HG03354 (cell line): ENCODE measurements around the gene ITPR1.

Experiments
- ATAC-seq: cut with Tn5 transposase; IDR thresholded peaks from one replicate; pipeline ENCODE4 v1.9.1; 2021; ENCODE audit warnings: mild to moderate bottlenecking; ENCODE audit not compliant: unreplicated experiment, poor library complexity, severe bottlenecking

The ITPR1 gene

DNA sequence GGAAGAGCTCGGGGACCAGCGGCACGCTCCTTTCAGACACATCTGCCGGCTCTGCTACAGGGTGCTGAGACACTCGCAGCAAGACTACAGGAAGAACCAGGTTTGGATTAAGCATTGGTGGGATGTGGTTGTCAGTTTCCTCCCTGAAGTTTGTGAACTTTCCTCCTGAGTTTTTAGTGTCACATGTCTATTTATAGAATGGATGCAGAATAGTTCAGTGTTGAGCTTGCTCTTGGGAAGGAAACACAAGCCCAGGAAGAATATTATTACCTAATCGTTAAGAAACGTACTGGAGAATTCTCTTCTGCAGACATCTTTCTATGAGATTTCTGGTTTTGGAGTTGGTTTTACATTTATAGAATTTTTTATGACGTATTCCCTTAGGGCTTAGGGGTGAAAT, 172.0 kb downstream of the ITPR1 start:
- ATAC-seq, result no peak

DNA sequence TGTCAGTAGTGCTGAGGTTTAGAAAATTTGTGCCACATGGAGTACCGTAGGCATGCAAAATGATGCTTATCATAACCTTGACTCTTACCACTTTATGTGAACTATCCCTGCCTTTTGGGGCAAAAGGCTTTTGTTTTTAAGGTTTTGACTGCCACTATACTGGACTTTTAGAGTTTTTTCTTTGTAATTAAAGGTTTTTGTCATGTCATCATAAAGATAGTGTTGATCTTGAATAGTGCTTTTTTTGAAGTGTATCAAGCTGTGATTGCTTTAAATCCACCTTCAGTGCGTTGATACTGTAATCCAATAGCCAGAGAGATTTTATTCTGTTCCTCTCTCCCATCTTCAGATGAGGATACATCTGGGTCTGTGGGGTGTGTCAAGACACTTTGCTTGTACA, 172.9 kb downstream of the ITPR1 start:
- ATAC-seq, result no peak

DNA sequence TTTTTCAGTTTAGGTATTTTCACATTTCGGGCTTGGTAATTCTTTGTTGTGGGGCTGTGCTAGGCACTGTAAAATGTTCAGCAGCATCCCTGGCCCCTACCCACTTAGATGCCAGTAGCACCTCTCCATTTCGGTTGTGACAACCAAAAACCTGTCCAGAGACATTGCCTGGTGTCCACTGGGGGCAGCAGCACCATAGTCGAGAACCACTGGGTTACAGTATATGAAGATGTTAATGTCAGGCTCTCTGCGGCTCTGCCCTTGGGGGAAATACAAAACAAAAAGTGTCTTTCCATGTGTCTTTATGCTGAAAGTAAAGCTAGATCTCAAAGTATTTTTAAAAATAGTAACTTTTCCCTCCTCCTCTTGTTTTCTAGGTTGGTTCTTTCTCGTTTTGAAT, 177.2 kb downstream of the ITPR1 start:
- peak; percentile 55 for ATAC-seq

DNA sequence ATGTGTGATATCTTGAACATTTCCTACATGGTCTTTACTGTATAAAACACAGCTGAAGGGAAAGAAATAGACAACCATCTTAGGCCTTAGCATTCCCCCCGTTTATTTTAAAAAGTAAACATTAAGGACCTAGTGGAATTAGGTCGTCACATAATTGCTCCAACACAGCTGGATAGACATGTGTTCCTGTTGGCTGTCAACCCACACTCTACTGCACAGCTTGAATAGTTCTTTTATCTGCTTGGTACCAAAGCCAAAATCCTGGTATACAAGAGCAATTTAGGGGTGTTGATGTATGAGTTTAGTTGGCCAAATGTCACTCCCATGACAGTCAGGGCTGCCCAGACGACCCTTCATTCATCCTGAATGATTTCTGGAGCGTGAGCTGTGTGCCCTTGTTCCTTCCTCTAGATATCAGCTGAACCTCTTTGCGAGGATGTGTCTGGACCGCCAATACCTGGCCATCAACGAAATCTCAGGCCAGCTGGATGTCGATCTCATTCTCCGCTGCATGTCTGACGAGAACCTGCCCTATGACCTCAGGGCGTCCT, 179.7 kb downstream of the ITPR1 start:
- ATAC-seq, result no peak

DNA sequence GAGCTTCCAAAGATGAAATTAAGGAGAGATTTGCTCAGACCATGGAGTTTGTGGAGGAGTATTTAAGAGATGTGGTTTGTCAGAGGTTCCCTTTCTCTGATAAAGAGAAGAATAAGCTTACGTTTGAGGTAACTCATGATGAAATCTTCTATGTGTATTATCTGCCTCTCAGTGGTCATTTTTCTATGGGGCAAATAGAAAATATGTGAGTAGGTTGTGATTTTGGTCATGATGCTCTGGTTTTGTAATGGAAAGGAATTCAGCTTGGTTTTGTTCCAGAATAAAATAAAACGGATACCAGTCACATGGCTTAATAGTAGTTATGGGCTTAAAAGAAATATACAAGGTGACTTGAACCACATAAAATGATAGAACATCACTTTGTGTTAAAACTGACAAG, 181.1 kb downstream of the ITPR1 start:
- ATAC-seq, result no peak

DNA sequence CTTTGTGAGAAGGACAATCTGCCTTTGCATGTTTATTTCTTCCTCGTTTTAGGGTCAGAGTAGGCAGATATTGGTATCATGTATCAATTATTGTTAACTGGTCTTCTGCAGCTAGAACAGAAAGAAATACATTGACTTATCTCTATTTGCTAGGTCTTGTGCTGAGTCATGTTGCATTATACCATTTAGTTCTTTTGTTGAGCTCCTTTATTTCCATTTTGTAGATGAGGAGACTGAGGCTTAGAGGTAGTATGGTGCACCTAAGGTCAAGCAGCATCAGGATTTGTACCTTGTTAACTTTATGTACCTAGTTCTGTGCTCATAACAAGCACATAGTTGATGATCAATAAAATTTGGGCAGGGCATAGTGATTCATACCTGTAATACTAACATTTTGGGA, 182.6 kb downstream of the ITPR1 start:
- ATAC-seq, result no peak

DNA sequence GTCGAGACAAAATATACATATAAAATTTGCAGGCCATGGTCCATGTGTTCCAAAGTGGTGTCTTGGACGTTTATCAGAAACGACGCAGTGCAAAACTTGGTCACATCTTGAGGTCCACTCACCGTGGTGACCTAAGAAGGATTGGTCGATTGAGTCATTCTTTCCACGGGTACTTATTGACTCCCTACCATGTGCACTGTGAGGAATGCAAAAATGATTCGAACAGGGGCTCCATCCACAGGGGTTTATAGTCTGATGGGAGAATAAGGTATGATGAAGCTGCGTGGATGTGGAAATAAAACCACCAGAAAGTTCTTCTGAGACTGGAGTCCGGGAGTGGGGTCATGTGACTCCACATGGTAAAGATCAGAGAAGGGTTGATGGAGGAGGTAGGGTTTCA, 185.2 kb downstream of the ITPR1 start:
- ATAC-seq, result no peak

DNA sequence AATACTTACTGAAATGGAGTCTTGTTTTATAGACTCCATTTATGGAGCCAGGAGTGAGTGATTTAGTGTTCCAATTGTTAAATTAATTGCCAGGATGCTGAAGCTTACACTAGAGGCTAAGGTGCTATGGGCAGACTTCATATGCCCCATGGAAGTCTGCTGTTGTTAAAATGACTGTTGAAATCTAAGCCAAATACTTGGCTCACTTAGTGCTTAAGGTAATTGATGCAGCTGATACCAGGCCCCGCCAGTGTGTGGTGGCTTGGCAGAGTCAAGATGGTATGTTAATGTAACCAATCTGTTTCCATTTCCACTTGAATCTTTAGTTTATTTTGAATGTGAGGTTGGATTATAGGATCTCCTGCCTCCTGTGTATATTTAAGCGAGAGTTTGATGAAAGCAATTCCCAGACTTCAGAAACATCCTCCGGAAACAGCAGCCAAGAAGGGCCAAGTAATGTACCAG, 187.1 kb downstream of the ITPR1 start:
- no peak for ATAC-seq

DNA sequence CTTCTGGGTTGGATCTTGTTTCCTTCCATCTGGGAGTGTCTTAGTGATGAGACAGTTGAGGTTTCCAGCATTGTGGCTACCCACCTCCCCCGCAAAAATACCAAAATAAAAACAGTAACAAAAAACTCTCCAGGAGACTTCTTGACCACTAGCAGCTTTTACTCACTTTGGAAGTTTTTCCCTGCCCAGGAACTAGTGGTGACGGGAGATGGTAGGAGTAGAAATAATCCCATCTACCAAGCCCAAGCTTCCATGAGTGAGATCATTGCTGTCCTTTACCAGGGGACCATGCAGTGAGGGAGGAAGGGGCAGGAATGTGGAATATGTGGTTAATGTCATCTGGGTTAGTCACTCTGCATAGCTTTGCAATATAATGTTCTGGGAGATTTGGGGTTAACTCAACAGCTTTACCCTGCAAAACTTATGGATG, 187.7 kb downstream of the ITPR1 start:
- ATAC-seq, result no peak

DNA sequence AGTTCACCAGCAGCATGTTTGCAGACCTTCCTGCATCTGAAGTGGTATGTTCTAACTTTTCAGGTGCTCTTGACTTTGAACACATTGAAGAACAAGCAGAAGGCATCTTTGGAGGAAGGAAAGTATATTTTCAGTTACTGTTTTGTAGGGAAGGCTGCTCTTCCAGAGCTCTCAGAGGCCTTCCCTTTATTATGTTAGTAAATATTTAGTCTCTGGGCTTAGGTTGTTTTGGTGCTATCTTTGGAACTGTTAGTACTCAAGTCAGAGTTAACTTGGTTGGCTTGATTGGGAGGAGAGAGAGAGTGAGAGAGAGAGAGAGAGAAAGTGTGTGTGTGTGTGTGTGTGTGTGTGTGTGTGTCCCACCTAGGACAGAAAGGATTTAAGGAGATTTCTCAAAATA, 188.2 kb downstream of the ITPR1 start:
- ATAC-seq, result no peak

DNA sequence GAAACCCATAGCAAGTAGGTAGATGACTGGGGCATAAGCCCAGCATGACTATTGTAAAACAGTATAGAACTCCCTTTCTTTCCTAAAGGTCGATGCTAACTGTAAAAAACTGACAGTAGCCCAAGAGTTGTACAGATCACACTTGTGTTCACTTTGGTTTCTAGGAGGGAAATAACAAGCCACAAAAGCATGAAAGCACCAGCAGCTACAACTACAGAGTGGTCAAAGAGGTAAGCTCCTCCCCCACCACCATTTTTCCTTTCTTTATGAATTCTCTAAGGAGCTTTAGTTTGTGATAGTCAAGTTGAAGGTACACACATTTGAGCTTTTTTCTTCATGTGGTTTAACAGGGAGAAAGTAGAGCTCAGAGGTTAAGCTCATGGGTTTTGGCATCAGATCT, 191.0 kb downstream of the ITPR1 start:
- ATAC-seq, result no peak

DNA sequence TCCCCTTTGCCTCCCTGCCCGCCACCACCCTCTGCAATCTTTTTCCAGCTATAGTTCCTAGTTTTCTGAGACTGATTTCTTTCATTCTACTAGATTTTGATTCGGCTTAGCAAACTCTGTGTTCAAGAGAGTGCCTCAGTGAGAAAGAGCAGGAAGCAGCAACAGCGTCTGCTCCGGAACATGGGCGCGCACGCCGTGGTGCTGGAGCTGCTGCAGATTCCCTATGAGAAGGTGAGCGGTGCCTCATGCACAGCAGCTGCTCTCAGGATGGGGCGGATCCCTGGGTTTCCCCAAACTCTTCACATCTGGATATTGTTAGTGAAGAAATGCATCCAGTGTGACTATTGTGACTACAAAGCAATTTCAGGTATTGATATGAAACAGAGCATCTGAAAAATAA, 191.8 kb downstream of the ITPR1 start:
- no peak for ATAC-seq

DNA sequence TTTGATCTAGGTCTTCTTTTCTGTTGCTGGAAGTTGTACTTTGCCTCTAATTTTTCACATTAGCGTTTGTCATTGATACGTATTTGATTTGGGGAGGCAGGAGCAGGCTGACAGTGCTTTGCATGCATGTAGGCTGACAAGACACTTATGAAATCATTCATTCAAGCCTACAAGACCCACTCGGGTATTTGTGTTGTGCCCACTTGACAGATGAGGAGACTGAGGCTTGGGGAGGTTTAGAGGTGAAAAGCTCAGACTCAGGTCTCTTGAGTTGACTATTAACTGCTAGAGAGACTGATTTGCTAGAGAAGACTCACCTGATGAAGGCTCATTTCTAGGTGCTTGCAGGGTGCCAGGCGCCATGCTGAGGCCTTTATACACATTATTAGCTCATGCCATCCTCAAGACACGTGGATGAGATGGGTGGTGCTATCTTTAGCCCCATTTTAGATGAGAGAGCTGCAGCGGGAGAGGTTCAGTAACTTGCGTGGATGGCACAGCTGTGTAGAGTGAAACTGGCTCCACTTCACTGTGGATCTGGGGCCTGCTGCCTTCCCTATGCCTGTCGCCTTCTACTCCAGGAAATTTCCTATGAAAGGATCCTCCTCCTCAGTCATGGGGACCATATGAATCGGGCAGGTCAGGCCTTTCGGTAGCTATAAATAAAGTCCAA, 192.7 kb downstream of the ITPR1 start:
- ATAC-seq, result no peak

DNA sequence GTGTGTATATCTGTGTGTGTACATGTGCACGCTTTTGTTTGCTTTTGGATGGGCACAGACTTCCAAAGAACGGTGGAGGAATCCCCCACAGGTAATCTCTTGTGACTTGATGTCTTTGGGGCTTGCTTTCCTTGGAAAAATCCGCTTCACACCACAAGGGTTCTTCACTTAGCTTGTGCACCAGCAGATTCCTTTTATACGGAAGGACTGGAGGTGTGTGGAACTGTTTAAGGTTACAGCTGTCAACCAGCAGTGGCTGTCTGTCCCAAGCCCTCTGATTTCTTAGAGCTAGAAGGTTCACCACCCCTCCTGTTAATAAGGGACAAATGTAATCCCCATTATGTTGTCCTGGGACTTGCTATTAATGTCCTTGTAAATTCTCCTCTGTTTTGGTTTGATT, 193.5 kb downstream of the ITPR1 start:
- ATAC-seq, result no peak

DNA sequence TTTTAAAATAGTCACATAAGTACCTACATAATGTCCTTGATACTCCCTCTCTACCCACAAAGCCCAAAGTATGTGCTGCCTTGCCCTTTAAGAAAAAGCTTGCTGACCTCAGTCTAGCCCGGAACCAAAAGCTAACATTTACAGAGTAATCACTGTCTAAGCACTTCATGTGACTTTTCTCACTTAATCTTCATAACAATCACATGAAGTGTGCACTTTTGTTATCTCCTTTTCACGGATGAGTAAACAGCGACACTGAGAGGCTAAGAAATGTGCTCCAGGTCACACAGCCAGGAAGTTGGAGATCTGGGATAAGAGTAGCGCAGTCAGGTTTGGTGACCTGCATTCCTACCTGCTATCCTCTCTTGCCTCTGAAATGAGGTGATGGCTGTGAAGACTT, 194.0 kb downstream of the ITPR1 start:
- ATAC-seq, result no peak

DNA sequence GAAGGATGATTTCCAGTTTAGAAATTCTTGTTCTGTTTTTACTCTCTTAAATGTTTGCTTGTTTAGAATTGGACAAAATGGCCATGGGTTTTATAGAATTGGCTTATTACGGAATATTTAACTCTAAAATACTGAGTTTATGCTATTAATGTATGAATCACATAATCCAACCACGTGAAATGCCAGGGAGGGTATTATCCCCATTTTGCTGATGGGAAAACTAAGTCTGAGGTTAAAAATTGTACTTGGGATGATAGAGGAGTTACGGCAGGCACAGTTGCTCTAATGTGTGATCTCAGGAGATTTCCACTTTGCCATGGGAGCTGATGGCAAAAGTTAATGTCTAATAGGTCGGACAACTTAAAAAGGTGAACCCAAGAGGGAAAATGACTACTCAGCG, 194.4 kb downstream of the ITPR1 start:
- no peak for ATAC-seq

DNA sequence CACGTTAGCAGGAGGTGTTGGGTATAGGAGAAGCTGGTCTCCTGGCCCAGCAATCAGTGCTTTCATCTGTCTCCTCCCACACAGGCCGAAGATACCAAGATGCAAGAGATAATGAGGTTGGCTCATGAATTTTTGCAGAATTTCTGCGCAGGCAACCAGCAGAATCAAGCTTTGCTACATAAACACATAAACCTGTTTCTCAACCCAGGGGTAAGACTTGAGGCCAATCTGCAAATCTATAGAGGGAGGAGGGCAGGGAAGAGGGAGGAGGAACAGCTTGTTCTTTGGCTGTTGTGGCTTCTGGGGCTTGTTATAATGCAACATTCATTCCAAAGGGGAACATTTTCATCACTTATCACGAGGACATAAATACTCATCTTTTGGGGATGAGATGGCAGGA, 195.3 kb downstream of the ITPR1 start:
- no peak for ATAC-seq

DNA sequence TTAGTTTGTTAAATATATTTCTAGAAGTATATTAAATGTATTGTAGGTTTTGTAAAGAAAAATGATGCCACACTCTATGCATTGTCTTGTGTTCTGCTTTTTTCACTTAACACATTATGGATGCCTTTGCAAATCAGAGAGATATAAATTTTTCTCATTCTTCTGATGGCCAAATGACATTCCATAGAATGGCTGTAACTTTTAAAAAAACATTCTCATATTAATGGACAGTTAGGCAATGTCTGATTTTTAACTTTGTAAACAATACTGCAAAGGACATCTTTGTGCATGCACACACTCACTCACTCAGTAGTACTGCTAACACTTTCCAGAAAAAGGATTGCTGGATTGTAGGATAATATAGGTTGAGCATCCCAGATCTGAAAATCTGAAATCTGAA, 195.9 kb downstream of the ITPR1 start:
- ATAC-seq, result no peak

DNA sequence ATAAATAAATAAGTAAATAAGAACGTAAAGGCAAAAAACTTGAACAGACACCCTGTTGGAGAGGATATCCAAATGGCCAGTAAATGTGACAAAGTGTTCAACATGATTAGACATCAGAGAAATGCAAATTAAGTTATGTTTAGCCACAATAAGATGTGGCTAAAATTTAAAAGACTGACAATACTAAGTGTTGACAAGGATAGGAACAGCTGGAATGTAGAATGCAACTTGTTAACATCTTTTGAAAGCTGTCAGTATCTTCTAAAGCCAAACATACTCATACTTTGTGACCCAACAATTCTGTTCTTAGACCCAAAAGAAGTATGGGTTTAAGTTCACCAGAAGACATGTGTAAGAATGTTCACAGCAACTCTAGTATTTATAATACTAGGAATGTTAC, 197.1 kb downstream of the ITPR1 start:
- no peak for ATAC-seq

DNA sequence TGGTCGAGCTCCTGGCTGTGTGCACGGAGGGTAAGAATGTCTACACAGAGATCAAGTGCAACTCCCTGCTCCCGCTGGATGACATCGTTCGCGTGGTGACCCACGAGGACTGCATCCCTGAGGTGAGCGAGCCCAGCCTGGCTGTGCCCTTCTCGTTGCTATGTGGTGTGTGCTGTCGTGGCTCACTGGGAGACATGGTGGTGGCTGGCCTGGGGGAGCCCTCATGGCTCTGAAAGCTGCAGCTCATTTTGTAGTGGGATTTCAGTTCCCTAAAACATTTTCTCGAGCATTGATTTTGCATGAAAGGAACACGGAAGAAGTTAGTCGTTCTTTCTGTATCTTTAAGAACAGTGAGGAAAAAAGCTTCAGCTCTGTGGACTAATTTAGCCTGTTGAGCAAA, 200.5 kb downstream of the ITPR1 start:
- ATAC-seq, result peak; percentile 82

DNA sequence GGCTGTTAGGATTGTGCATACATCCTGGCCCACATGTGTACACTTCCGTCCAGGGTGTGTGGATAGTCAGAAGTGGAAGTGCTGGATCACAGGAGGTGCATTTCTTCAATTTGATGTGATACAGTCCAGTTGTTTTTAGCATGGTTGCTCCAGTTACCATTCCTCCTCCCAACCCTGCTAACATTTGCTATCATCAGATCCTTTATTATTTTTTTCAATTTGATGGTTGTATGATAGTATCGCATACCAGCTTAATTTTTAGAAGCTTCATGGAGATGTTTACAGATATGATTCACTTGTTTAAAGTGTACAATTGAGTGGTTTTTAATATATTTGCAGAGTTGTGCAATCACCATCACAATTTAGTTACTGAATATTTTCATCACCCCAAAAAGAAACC, 202.7 kb downstream of the ITPR1 start:
- ATAC-seq, result no peak

DNA sequence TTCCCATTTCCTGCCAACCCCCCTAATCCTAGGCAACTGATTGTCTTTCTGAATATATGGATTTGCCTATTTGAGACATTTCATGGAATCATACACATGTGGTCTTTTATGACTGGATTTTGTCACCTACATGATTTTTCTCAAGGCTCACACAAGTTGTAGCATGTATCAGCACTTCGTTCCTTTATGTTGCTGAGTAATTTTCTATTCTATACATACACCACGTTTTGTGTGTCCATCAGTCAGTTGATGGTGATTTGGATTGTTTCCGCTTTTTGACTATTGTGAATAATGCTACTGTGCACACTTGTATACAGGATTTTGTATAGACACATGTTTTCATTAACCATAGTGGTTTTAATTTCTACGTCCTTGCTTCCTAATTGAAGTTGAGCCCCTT, 203.1 kb downstream of the ITPR1 start:
- ATAC-seq, result no peak
